Activated CD8-positive, alpha-beta memory T cell treated with anti-CD3 and anti-CD28 coated beads, Interleukin-2, amount 50 U/mL, for 24 hours (primary cell): ENCODE data around the gene FNBP1L.

Experiments
- DNase-seq: peaks from one replicate; pipeline ENCODE4 v3.0.0-alpha.2; 2020; ENCODE audit errors: extremely low read depth

The FNBP1L gene

DNA sequence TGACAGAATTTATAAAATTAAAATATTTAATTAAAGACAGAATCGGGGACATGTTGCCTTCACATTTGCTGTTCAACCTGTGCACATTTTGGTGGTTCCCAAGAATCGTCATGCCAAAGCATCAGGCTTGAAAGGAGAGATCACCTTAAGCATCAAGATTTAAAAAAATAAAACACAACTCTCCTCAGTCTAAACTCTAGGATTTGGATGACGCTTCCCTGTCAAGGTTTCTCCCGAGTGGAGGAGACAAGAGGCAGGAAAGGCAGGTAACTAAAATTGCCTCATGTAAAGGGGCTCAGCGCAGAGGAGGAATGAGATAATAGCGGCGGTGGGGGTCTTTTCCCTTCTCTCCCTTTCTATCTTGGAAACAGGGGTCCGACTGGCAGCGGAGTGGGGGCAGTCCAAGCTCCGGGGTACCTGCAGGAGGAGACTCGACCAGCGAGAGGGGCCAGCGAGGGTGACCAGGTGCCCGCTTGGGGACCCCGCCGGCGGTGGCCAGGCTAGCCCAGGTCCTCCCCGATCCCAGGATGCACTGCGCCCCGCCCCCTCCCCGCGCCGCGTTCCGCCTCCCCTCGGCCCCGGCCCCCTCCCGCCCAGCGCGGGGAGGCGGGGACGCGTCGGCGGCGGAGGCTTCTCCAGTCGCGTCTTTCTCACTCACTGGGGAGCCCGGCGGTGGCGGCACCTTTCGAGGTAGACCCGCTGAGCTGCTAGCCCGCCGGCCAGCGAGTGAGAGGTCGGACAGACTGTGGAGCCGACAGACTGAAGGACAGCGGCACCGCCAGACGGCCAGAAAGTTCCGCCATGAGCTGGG is at the start of gene FNBP1L:
FNBP1L (plus strand) TSS at position 638 of the 811 bp plus-strand sequence; CDS start at position 802, 164 bp downstream.
- no peak for DNase-seq

GRCh38 chr1:93399781-93400180 is 48.1 kb upstream of the FNBP1L start:
- DNase-seq, result no peak

DNA sequence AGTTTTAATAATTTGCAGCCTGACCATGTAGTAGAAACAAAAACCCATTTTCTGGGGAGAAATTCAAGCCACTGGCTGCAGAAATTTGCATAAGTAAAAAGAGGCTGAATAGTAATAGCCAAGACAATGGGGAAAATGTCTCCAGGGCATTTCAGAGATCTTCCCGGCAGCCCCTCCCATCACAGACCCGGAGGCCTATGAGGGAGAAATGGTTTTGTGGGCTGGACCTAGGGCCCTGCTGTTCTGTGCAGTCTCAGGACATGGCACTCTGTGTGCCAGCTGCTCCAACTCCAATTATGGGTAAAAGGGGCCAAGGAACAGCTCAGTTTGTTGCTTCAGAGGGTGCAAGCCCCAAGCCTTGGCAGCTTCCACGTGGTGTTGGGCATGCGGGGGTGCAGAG is 39.7 kb upstream of the FNBP1L start:
- DNase-seq, result no peak

DNA sequence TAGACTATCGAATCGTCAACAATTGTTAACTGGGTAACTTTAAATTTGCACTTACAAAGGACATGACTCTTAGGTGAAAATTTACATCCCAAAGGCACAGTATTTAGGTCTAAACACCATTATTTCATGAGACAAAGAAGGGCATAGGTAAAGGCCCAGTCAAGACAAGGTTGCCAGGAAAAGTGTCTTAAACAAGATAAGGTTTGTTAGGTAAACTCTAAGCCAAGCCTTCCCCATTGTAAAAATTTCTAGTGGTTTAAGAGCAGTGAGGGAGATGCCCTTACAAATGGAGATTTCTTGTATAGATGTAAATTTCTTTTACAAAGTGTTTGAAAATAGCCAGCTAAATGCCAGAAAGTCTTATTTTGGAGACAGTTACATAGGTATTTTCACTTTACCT is 36.9 kb upstream of the FNBP1L start:
- no peak for DNase-seq

DNA sequence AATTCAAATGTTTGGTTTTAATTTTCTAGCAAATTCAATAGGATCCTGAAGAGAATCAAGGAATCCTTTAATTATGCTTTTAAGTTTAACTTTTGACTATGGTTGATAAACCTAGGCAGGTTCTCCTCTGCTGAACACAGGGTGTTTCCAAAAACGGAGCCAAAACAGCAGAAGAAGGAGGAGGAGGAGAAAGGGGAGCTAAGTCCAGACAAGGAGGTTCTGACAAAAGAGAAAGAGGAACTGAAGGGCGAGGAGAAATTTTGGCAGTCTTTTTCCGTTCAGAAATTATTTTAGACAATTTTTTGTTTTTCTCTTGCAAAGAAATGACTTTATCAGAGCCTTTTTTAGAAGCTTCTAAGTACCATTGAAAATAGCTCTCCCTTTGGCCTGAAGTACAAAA is 33.2 kb upstream of the FNBP1L start:
- no peak for DNase-seq

GRCh38 chr1:93415296-93415695 is 32.6 kb upstream of the FNBP1L start:
- no peak for DNase-seq

- DNase-seq, result no peak
These were observed 31.7 kb upstream of the FNBP1L start for GRCh38 chr1:93416183-93416582.

- no peak for DNase-seq
These were observed 28.6 kb upstream of the FNBP1L start for GRCh38 chr1:93419344-93419743.

GRCh38 chr1:93420400-93420799 is 27.5 kb upstream of the FNBP1L start:
- DNase-seq, result no peak

DNA sequence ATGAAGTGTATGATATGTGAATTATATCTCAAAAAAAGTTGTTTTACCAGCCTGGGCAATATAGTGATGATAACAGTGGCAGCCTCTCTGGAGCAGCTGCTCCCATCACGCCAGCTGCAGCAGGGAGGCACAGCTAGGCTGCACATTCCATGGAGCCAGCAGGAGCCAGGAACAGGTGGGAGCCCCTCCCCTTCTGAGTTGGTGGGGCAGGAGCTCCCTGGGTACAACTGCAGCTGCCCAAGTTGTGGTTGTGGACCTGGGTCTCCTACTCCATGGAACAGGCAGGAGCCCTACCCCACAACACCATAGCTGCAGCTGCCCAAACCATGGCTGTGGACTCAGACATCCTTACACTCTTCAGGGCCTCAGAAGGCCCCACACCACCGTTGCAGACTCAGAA is 21.7 kb upstream of the FNBP1L start:
- no peak for DNase-seq

- no peak for DNase-seq
These were observed 20.3 kb upstream of the FNBP1L start for GRCh38 chr1:93427656-93428055.

- no peak for DNase-seq
These were observed 14.4 kb upstream of the FNBP1L start for GRCh38 chr1:93433407-93433961.

DNA sequence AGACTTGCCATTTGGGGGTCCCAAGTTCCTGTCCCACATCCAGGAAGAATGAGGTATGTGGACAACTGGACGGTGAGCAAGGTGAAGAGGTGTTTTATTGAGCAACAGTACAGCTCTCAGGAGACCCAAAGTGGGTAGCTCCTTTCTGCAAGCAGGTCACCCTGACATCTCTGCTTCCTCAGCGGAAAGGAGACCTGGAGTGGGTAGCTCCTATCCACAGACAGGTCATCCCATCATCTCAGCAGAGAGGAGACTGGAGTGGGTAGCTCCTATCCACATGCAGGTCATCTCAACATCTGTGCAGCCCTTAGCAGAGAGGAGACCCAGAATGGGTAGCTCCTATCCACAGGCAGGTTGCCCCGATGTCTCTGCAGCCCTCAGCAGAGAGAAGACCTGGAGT is 13.8 kb upstream of the FNBP1L start:
- no peak for DNase-seq

DNA sequence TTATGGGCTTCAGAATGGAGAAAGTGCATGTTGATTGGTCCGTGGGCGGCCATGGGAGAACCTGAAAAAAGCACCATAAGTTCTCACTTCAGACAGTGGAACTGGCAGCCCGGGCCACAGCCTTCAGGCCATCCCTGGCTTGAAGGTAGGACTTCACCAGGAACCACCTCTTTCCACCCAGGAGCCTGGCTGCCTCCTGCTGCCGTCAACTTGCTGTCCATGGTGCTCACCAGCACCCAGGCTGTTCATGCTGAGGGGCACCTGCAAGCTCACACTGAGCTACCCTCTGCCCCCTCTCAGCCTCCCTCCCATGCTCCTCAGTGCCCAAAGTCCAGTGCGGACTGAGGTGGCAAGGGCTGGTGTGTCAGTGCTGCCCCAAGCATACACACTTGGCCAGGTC is 12.9 kb upstream of the FNBP1L start:
- no peak for DNase-seq

- no peak for DNase-seq
These were observed 12.5 kb upstream of the FNBP1L start for GRCh38 chr1:93435443-93435842.

DNA sequence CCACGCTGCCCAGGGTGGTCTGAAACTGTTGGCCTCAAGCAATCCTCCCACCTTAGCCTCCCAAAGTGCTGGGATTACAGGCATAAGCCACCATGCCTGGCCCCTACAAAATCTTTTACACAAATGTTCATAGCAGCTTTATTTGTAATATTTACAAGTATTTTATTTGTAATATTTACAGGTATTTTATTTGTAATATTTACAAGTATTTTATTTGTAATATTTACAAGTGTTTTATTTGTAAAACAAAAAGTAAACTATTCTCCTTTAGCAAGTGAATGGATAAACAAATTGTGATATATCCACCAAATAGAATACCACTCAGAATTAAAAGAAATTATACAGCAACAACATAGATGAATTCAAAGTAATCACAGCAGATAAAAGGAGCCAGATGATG is 11.4 kb upstream of the FNBP1L start:
- DNase-seq, result no peak

DNA sequence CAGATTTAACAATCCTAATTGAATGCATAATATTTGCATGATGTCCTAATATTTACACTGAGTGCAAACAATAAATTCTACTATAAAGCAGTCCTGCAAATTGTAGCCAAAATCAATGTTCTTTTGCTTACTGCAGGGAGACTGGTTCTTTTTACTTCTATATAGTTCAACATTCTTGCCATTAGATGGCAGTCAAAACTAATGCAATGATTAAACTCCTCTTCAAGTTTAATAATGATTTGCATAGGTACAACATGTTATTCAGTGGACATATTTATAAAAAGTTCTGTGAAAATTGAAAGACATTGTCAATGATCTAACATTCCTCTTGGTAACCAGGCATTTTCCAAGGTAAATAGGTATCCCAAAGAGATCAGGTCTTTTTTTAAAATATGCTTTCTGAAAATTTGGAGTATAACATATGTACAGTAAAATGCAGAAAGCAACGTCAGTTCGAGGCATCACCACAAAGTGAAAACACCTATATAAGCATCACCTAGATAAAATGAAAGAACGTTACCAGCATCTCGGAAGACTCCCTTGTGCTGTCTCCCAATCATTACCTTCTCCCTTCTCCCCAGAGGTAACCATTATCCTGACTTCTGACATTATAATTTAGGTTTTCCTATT is 9.8 kb upstream of the FNBP1L start:
- no peak for DNase-seq

- DNase-seq, result no peak
These were observed 9.2 kb upstream of the FNBP1L start for GRCh38 chr1:93438716-93439115.

- no peak for DNase-seq
These were observed 7.6 kb upstream of the FNBP1L start for GRCh38 chr1:93440272-93440671.

DNA sequence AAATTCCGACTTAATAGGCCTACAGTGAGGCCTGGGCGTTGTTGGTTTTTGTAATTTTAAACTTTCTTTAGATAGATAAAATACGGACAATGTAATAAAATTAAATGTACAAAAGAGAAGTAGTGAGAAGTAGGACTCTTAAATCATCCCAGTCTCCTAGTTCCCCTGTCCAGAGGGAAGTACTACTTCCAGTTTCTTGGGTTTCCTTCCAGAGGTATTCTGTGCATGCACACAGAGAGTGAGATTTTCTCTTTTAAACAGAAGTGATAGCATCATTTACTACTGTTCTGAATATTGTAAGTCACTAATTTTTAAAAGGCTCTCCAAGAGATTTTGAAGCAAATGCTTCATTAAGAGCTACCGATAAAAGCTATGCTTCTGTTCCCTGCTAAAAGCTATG is 7.2 kb upstream of the FNBP1L start:
- no peak for DNase-seq

DNA sequence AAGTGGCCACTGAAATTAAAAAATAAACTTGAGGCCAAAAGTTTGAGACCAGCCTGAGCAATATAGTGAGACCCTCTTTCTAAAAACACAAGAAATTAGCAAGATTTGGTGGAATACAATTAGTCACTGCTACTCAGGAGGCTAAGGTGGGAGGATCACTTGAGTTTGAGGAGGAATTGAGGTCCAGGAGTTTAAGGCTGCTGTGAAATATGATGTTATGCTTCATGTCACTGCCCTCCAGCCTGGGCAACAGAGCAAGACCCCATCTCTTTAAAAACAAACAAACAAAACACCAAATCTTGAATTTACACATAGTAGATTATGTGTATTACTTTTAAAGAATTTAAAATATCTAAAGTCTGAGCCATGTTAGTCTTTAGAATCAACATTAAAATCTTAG is 6.3 kb upstream of the FNBP1L start:
- DNase-seq, result no peak

- DNase-seq, result no peak
These were observed 5.8 kb upstream of the FNBP1L start for GRCh38 chr1:93442008-93442666.

GRCh38 chr1:93442741-93443140 is 5.2 kb upstream of the FNBP1L start:
- no peak for DNase-seq
